NCI-H345 treated with DMSO at 0.1 percent for 48 hours (cell line): ENCODE data around the gene PEA15.

Source experiments
- DNase-seq: peaks from one replicate; lab custom pipeline; 2025; ENCODE audit not compliant: unreplicated experiment; lab: John Stamatoyannopoulos, UW

PEA15 gene

GRCh38 chr1:160205242-160206035, at the start of gene PEA15:
Gene PEA15 (plus strand): TSS chr1:160205384. CDS start chr1:160211545, 6,161 bp downstream.
- peak; percentile 23 for DNase-seq

GRCh38 chr1:160156361-160156760, 48.8 kb upstream of the PEA15 start:
- DNase-seq = no peak

GRCh38 chr1:160157174-160157573, 48.0 kb upstream of the PEA15 start:
- no peak for DNase-seq

GRCh38 chr1:160158031-160158430, 47.2 kb upstream of the PEA15 start:
- DNase-seq = no peak

- DNase-seq = no peak
These were observed 46.6 kb upstream of the PEA15 start for GRCh38 chr1:160158534-160158933.

GRCh38 chr1:160159846-160160245, 45.3 kb upstream of the PEA15 start:
- no peak for DNase-seq

GRCh38 chr1:160161965-160162705, 43.0 kb upstream of the PEA15 start:
- DNase-seq = no peak

- DNase-seq = no peak
These were observed 42.3 kb upstream of the PEA15 start for GRCh38 chr1:160162931-160163330.

- DNase-seq = no peak
These were observed 41.6 kb upstream of the PEA15 start for GRCh38 chr1:160163615-160164014.

GRCh38 chr1:160164121-160164520, 41.1 kb upstream of the PEA15 start:
- DNase-seq = no peak

- DNase-seq = no peak
These were observed 38.9 kb upstream of the PEA15 start for GRCh38 chr1:160166166-160166868.

- no peak for DNase-seq
These were observed 38.1 kb upstream of the PEA15 start for GRCh38 chr1:160167056-160167455.

GRCh38 chr1:160167580-160167979, 37.6 kb upstream of the PEA15 start:
- DNase-seq = no peak

GRCh38 chr1:160168016-160168415, 37.2 kb upstream of the PEA15 start:
- DNase-seq = peak; percentile 35

- DNase-seq = no peak
These were observed 36.4 kb upstream of the PEA15 start for GRCh38 chr1:160168609-160169369.

GRCh38 chr1:160169553-160170399, 35.4 kb upstream of the PEA15 start:
- DNase-seq = peak; percentile 77

GRCh38 chr1:160171354-160171753, 33.8 kb upstream of the PEA15 start:
- no peak for DNase-seq

- DNase-seq = no peak
These were observed 33.2 kb upstream of the PEA15 start for GRCh38 chr1:160171980-160172379.

- no peak for DNase-seq
These were observed 28.0 kb upstream of the PEA15 start for GRCh38 chr1:160177231-160177630.

- no peak for DNase-seq
These were observed 27.5 kb upstream of the PEA15 start for GRCh38 chr1:160177667-160178066.
